Measurements from ENCODE around the gene PNPLA1.

Gene PNPLA1

DNA sequence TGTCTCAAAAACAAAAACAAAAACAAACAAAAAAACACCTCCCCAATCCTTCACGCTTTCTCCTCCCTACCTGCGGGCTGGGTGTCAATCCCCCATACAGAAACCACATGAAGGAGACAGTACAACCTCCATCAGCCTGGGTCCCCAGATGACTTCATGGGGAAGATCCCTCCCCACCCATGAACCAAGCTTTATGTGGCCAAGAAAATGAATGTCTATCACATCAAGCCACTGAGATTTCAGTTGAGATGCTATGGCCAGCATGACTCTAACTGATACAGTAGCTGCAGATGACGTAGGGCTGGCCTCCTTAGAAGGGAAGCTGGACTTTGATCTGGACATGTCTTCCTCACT is 88.0 kb downstream of the PNPLA1 start:
- no peak overlapping the region for H3K27ac ChIP-seq (ENCODE audit: low read length)
- no peak overlapping the region for H3K9ac ChIP-seq (ENCODE audit: low read length)

More for the DNA sequence above, 88.0 kb downstream of the PNPLA1 start:
- H3K9me2 ChIP-seq (replicated peaks; ENCODE audit: insufficient read depth, low read length) = no peaks in the 10 kb centered on the region
- TF ChIP-seq, protein P1, sequence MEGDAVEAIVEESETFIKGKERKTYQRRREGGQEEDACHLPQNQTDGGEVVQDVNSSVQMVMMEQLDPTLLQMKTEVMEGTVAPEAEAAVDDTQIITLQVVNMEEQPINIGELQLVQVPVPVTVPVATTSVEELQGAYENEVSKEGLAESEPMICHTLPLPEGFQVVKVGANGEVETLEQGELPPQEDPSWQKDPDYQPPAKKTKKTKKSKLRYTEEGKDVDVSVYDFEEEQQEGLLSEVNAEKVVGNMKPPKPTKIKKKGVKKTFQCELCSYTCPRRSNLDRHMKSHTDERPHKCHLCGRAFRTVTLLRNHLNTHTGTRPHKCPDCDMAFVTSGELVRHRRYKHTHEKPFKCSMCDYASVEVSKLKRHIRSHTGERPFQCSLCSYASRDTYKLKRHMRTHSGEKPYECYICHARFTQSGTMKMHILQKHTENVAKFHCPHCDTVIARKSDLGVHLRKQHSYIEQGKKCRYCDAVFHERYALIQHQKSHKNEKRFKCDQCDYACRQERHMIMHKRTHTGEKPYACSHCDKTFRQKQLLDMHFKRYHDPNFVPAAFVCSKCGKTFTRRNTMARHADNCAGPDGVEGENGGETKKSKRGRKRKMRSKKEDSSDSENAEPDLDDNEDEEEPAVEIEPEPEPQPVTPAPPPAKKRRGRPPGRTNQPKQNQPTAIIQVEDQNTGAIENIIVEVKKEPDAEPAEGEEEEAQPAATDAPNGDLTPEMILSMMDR (IDR thresholded peaks at IDR 0.05; ENCODE audit: low read length) = no peak
- TF ChIP-seq EZH2phosphoT487 (IDR thresholded peaks at IDR 0.05; ENCODE audit: low read length) (no peak), EZH2 (optimal IDR thresholded peaks at IDR 0.05; ENCODE audit: low read depth, low read length) (no peak)
- no peak for DNase-seq
- H3K36me3 ChIP-seq (replicated peaks; ENCODE audit: insufficient read depth, low read length) = no peaks in the 10 kb centered on the region
- no peaks in the 10 kb centered on the region for H3K4me1 ChIP-seq (ENCODE audit: low read length)
- no peaks in the 10 kb centered on the region for H3K27me3 ChIP-seq (replicated peaks; ENCODE audit: insufficient read depth, low read length)
- H3K4me3 ChIP-seq (ENCODE audit: low read length) = no peak overlapping the region
- H3K9me3 ChIP-seq (replicated peaks; ENCODE audit: insufficient read depth, low read length) = no peaks in the 10 kb centered on the region
- no peak overlapping the region for H3K4me2 ChIP-seq (ENCODE audit: low read depth, low read length)
- no peaks in the 10 kb centered on the region for H4K20me1 ChIP-seq (ENCODE audit: insufficient read depth, low read length)
- no peaks in the 10 kb centered on the region for H3K79me2 ChIP-seq (ENCODE audit: low read length)
- no peak overlapping the region for H2AFZ ChIP-seq (ENCODE audit: low read length)
- H3F3A ChIP-seq (ENCODE audit: insufficient read depth, low read length) = no peaks in the 10 kb centered on the region
